GM12878 (cell line): ENCODE results near the gene PEX12. TPM values are rescaled to one million over a fixed set of nuclear protein-coding genes. Genes with fewer than 3 reads are reported as not detected.

Experiments
- ATAC-seq: fragments of 200-7000 bp; cut with Tn5 transposase; 3 replicates; pipeline ENCODE4 v1.9.1; 2020; ENCODE audit warnings: mild to moderate bottlenecking, moderate library complexity
- BruUV-seq: library from RNA; stranded (reverse); fragments of 400-500 nt; replicated peaks from 2 replicates; lab custom pipeline; 2021; lab: Mats Ljungman, UMichigan
- CTCF ChIA-PET: fragments of 300-600 bp; sonication (Branson Sonifier 250); formaldehyde crosslinking; extraction: SDS; loops from one replicate; lab custom pipeline; 2021; ENCODE audit warnings: inconsistent platforms; lab: Yijun Ruan, JAX
- POLR2A ChIA-PET: fragments of 350-600 bp; formaldehyde crosslinking; extraction: SDS; loops from one replicate; lab custom pipeline; 2021; ENCODE audit warnings: inconsistent platforms; lab: Charles Lee
- RAD21 ChIA-PET: fragments of 300-600 bp; sonication (Branson Sonifier 250); formaldehyde crosslinking; loops from one replicate; lab custom pipeline; 2023; ENCODE audit warnings: antibody characterized with exemption; ENCODE audit not compliant: unreplicated experiment; lab: Charles Lee
- SMC1A ChIA-PET: fragments of 300-600 bp; sonication (Branson Sonifier 250); formaldehyde crosslinking; loops from one replicate; lab custom pipeline; 2023; ENCODE audit not compliant: unreplicated experiment, uncharacterized antibody; lab: Charles Lee
- DNase-seq: peaks from one replicate; pipeline ENCODE4 v3.0.0-alpha.2; 2011; ENCODE audit warnings: low read depth, low spot score
- FAIRE-seq: peaks from 3 replicates; lab custom pipeline; 2011; peaks lifted over from hg19 to GRCh38; lab: Jason Lieb, UNC
- H2AFZ ChIP-seq: 2 replicates; pipeline ENCODE4 v1.6.0; 2011; ENCODE audit warnings: low read depth, low read length, control low read depth; ENCODE audit not compliant: control insufficient read depth
- H3K27ac ChIP-seq: 2 replicates; pipeline ENCODE4 v1.5.1; 2011; ENCODE audit warnings: control low read depth; ENCODE audit not compliant: control insufficient read depth, insufficient read depth
- H3K27me3 ChIP-seq, 2 experiments: replicated peaks in 1 of 2; 2 replicates each; pipeline versions ENCODE4 v1.6.0 to v1.6.1; 2011; ENCODE audit warnings: low read length in 1 of 2; ENCODE audit not compliant: control insufficient read depth in 2 of 2, insufficient read depth in 2 of 2
- H3K36me3 ChIP-seq, 2 experiments: 2 replicates each; pipeline ENCODE4 v1.5.1; 2011; ENCODE audit warnings: low read length in 1 of 2; ENCODE audit not compliant: control insufficient read depth in 2 of 2, insufficient read depth in 2 of 2
- H3K4me1 ChIP-seq: 2 replicates; pipeline ENCODE4 v1.6.1; 2011; ENCODE audit warnings: mild to moderate bottlenecking, low read length, moderate library complexity, mixed read lengths; ENCODE audit not compliant: control insufficient read depth, insufficient read depth
- H3K4me2 ChIP-seq: 2 replicates; pipeline ENCODE4 v1.6.0; 2011; ENCODE audit warnings: control low read depth; ENCODE audit not compliant: control insufficient read depth, insufficient read depth
- H3K4me3 ChIP-seq: fragments of 200-600 bp; sonication (generic); 2 replicates; pipeline ENCODE4 v1.5.1; 2016
- H3K79me2 ChIP-seq: 2 replicates; pipeline ENCODE4 v1.6.0; 2011; ENCODE audit warnings: low read length; ENCODE audit not compliant: control insufficient read depth, insufficient read depth
- H3K9ac ChIP-seq: 2 replicates; pipeline ENCODE4 v1.8.0; 2011; ENCODE audit warnings: low read length, control low read depth, mixed read lengths; ENCODE audit not compliant: control insufficient read depth, insufficient read depth
- H3K9me3 ChIP-seq: replicated peaks from 3 replicates; pipeline ENCODE4 v1.5.1; 2011; ENCODE audit warnings: mild to moderate bottlenecking, low read length; ENCODE audit not compliant: control insufficient read depth, insufficient read depth
- H4K20me1 ChIP-seq: 2 replicates; pipeline ENCODE4 v1.6.0; 2011; ENCODE audit not compliant: control insufficient read depth, insufficient read depth
- BCL11A ChIP-seq: IDR thresholded peaks from 2 replicates; pipeline ENCODE4 v1.6.1; 2011; ENCODE audit warnings: low read depth, low read length
- E4F1 ChIP-seq: fragments of 450-650 bp; IDR thresholded peaks from 2 replicates; pipeline ENCODE4 v1.6.1; 2018; ENCODE audit warnings: borderline replicate concordance, mild to moderate bottlenecking; ENCODE audit not compliant: partially characterized antibody
- ELK1 ChIP-seq: IDR thresholded peaks from 2 replicates; pipeline ENCODE4 v1.6.1; 2012; ENCODE audit warnings: low read depth, low read length, improper control_type of control experiment
- EZH2 ChIP-seq: IDR thresholded peaks from 2 replicates; pipeline ENCODE4 v1.6.1; 2012; ENCODE audit warnings: low read depth, mild to moderate bottlenecking, control low read depth, inconsistent platforms, low read length, borderline replicate concordance; ENCODE audit not compliant: control insufficient read depth
- FOXM1 ChIP-seq: IDR thresholded peaks from 2 replicates; pipeline ENCODE4 v1.6.1; 2012; ENCODE audit warnings: low read depth, mild to moderate bottlenecking, inconsistent platforms, low read length, moderate library complexity
- HDAC6 ChIP-seq: fragments of 200-600 bp; sonication (generic); IDR thresholded peaks from one replicate; pipeline ENCODE4 v1.8.0; 2017; ENCODE audit warnings: antibody characterized with exemption; ENCODE audit not compliant: unreplicated experiment
- KAT2A ChIP-seq: conservative IDR thresholded peaks from 2 replicates; pipeline ENCODE4 v1.6.1; 2011; ENCODE audit warnings: low read depth, low read length; ENCODE audit not compliant: control insufficient read depth
- MEF2A ChIP-seq: IDR thresholded peaks from 2 replicates; pipeline ENCODE4 v1.6.1; 2011; ENCODE audit warnings: low read depth, mild to moderate bottlenecking, low read length, moderate library complexity; ENCODE audit not compliant: insufficient read depth
- MYC ChIP-seq: IDR thresholded peaks from 2 replicates; pipeline ENCODE4 v1.6.1; 2011; ENCODE audit warnings: mild to moderate bottlenecking, low read length, moderate library complexity, inconsistent platforms; ENCODE audit not compliant: insufficient read depth, insufficient replicate concordance, insufficient read length, severe bottlenecking
- PML ChIP-seq: IDR thresholded peaks from 2 replicates; pipeline ENCODE4 v1.6.1; 2012; ENCODE audit warnings: low read length, inconsistent platforms
- RCOR1 ChIP-seq: conservative IDR thresholded peaks from 2 replicates; pipeline ENCODE4 v1.6.1; 2012; ENCODE audit warnings: low read depth, low read length, improper control_type of control experiment
- SMARCA5 ChIP-seq: fragments of 450-650 bp; IDR thresholded peaks from 2 replicates; pipeline ENCODE4 v1.6.1; 2017; ENCODE audit warnings: mild to moderate bottlenecking
- SRF ChIP-seq, 2 experiments: IDR thresholded peaks; 2 replicates each; pipeline ENCODE4 v1.6.1; 2011; ENCODE audit warnings: low read depth in 2 of 2, low read length in 2 of 2, mild to moderate bottlenecking in 1 of 2, moderate library complexity in 1 of 2
- YY1 ChIP-seq: IDR thresholded peaks from 2 replicates; pipeline ENCODE4 v1.6.1; 2011; ENCODE audit warnings: low read depth, mild to moderate bottlenecking, low read length
- ZNF384 ChIP-seq: IDR thresholded peaks from 2 replicates; pipeline ENCODE4 v1.6.1; 2012; ENCODE audit warnings: low read depth, mild to moderate bottlenecking, low read length, improper control_type of control experiment, borderline replicate concordance
- ZNF592 ChIP-seq: fragments of 450-650 bp; IDR thresholded peaks from 2 replicates; pipeline ENCODE4 v1.6.1; 2017; ENCODE audit warnings: mild to moderate bottlenecking, moderate library complexity
- ZZZ3 ChIP-seq: IDR thresholded peaks from 2 replicates; pipeline ENCODE4 v1.6.1; 2011; ENCODE audit warnings: low read depth; ENCODE audit not compliant: control insufficient read depth, insufficient read length
- whole genome bisulfite sequencing: methylation state at CpG from one replicate; pipeline ENCODE4 v1.1.6; 2016; ENCODE audit warnings: low lambda C conversion rate; ENCODE audit not compliant: insufficient replicate concordance, insufficient coverage; ENCODE audit errors: missing lambda C conversion rate; 5-methylcytosine and 5-hydroxymethylcytosine counted together
- in situ Hi-C: fragments of 300-500 bp; cut with MboI; formaldehyde crosslinking; loops from 9 replicates; pipeline ENCODE4 v1.14.3; 2018; ENCODE audit warnings: mixed read lengths
- intact Hi-C: fragments of 100-400 bp; cut with micrococcal nuclease; formaldehyde crosslinking; loops from one replicate; pipeline ENCODE4 v1.14.2; 2022; ENCODE audit not compliant: unreplicated experiment
- polyA plus RNA-seq, 11 experiments: library from polyadenylated mRNA; depleted of rRNA in 4 of 11; unstranded in 6 of 11; stranded (reverse) in 5 of 11; fragments of >200 nt; fragmentation: Nextera tagmentation in 4 of 11; fragmentation: Illumina TruSeq in 1 of 11; extraction: Ambion mirVana in 4 of 11; extraction: Trizol in 1 of 11; gene quantifications; 1 replicate in 1 of 11; 2 replicates in 10 of 11; pipeline versions ENCODE4 v1.2.1 to v1.2.3, GENCODE V29; 2011 to 2016; ENCODE audit warnings: inconsistent platforms in 2 of 11, missing spikeins in 2 of 11, low read depth in 1 of 11
- total RNA-seq, 4 experiments: library from RNA; depleted of rRNA in 3 of 4; stranded (reverse); fragments of >200 nt in 3 of 4; fragmentation: Illumina TruSeq in 1 of 4; extraction: Trizol in 1 of 4; gene quantifications; 2 replicates each; pipeline versions ENCODE4 v1.2.1 to v1.2.3, GENCODE V29; 2013 to 2021

PEX12 gene
- total and polyA plus RNA-seq, 10 of the 15 experiments (the other 5 are each of a cell fraction or from before 2014, with no cell fraction given) = 2.9 to 15.8 (median 4.6) TPM

GRCh38 chr17:35529866-35530265, 48.5 kb downstream of the PEX12 start:
- Histone ChIP-seq H3K27ac (no peak overlapping the region), H3K9ac (no peak overlapping the region), H4K20me1 (no peaks in the 10 kb centered on the region), H2AFZ (no peak overlapping the region), H3K36me3 (0 out of 4 replicates have a peak, but pooled peaks cover 0 to 3% of the 10 kb centered on the region in 2 experiments), H3K9me3 (no peaks in the 10 kb centered on the region; the same call in 2 of the 3 replicates), H3K4me2 (no peak overlapping the region), H3K79me2 (peaks cover 54% of the 10 kb centered on the region), H3K4me3 (no peak overlapping the region), H3K27me3 (no peaks in the 10 kb centered on the region), H3K4me1 (peaks cover 4% of the 10 kb centered on the region; the same call in 1 of the 2 replicates)
- no TSS peak for BruUV-seq
- SMC1A ChIA-PET = interaction anchor here (0.7 kb wide), 1 partner anchor 8 kb away, joined by 4 read pairs; no protein-coding TSS in a partner anchor
- RAD21 ChIA-PET = no interaction called here
- DNase-seq (no peak), FAIRE-seq (no peak), ATAC-seq (no peak)
- POLR2A ChIA-PET = interaction anchor here (0.7 kb wide), 2 partner anchors 8 to 71 kb away, joined by 4 to 7 read pairs; no protein-coding TSS in a partner anchor
- CTCF ChIA-PET = interaction anchor here (1.1 to 16.4 kb wide), 3 partner anchors 10 to 217 kb away, joined by 3 to 321 read pairs (median 3); no protein-coding TSS in a partner anchor
- in situ Hi-C loops = no loop called here
- intact Hi-C loops = loop anchor here (10.0 kb wide), 1 partner anchor 385 kb away; the partner anchor contains the start of genes NLE1 and UNC45B
- WGBS = 78% methylated on average over 5 of the region's 8 CpGs
- TF ChIP-seq FOXM1 (no peak), BCL11A (no peak), ZZZ3 (no peak), MYC (no peak), HDAC6 (no peak), SRF (IDR thresholded peaks at IDR 0.05; ENCODE audit: low read depth in 2 of 2, low read length in 2 of 2) (no peak), PML (no peak), SMARCA5 (no peak), ZNF384 (no peak), MEF2A (no peak), ZNF592 (no peak), RCOR1 (no peak), ELK1 (no peak), YY1 (no peak), E4F1 (no peak), EZH2 (no peak), KAT2A (no peak)
